HL-60 (cell line): ENCODE measurements around the gene VOPP1.
"Not testable (repeated sequence)": the region's sequence is repeated elsewhere in the genome, so short reads cannot be mapped to it uniquely, and the experiment has no call there.

Experiments
- DNase-seq, 2 experiments: peaks; one replicate each; pipeline ENCODE4 v3.0.0-alpha.2; 2010 to 2020; ENCODE audit warnings: low read depth in 1 of 2, low spot score in 1 of 2
- H3K27ac ChIP-seq: fragments of 250-450 bp; sonication (Bioruptor Pico); replicated peaks from 2 replicates; pipeline ENCODE4 v1.5.1; 2020; ENCODE audit warnings: mild to moderate bottlenecking, moderate library complexity
- H3K27me3 ChIP-seq: fragments of 250-450 bp; sonication (Bioruptor Pico); 2 replicates; pipeline ENCODE4 v1.5.1; 2021; ENCODE audit warnings: mild to moderate bottlenecking, moderate library complexity; ENCODE audit not compliant: insufficient read depth, poor library complexity, severe bottlenecking
- H3K4me3 ChIP-seq: replicated peaks from 2 replicates; pipeline ENCODE4 v1.5.1; 2011; ENCODE audit warnings: mild to moderate bottlenecking, control low read depth, low read length; ENCODE audit not compliant: insufficient read depth
- GABPA ChIP-seq: IDR thresholded peaks from 2 replicates; pipeline ENCODE4 v1.6.1; 2012; ENCODE audit warnings: low read depth
- POLR2AphosphoS5 ChIP-seq: IDR thresholded peaks from 2 replicates; pipeline ENCODE4 v1.6.1; 2012; ENCODE audit warnings: low read depth
- SPI1 ChIP-seq: IDR thresholded peaks from 2 replicates; pipeline ENCODE4 v1.6.1; 2012; ENCODE audit warnings: low read depth, mild to moderate bottlenecking, borderline replicate concordance
- TF ChIP-seq, protein P1 (sequence below): IDR thresholded peaks from 2 replicates; pipeline ENCODE4 v1.6.1; 2012; ENCODE audit warnings: low read depth; ENCODE audit not compliant: insufficient replicate concordance
- TF ChIP-seq, protein P2 (sequence below): IDR thresholded peaks from one replicate; pipeline ENCODE4 v1.5.1; 2011; ENCODE audit warnings: low read length, control low read depth, inconsistent platforms; ENCODE audit not compliant: insufficient read depth

VOPP1 gene

DNA sequence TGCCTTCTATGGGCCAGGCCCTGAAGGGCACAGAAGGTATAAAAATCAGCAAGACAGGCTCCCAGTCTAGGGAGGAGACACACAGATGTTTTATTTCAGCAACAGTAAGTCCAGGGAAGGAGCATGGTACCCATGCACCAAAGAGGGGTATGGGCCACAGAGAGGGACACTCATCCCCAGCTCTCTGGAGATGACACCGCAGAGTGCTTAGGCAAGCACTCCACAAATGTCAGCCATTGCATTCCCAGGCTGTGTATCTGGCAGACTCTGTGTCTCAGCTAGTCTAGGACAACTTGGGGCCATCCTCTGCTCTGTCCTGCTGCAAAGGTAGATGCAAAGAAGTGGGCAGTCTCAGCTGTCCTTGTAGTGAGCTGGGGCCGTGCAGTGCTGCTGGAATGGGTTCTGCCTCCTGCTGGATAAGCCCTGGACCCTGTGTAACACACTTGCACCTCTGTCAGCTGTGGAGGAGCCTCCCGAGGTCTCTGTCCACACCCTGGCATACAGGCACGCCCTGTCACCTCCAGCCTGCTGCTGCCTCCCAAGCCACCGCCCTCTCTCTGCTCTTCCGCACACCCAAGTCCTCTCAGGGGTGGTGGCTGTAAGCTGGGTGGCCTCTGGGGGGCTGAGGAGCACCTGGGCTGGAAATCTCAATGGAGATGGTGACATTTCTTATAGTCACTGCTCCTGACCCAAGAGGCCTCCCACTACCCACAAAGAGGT, 57.6 kb downstream of the VOPP1 start:
- no peak for TF ChIP-seq POLR2AphosphoS5
- TF ChIP-seq SPI1, result no peak
- TF ChIP-seq GABPA, result no peak
- Histone ChIP-seq H3K4me3 (no peak overlapping the region), H3K27ac (no peak overlapping the region), H3K27me3 (no peaks in the 10 kb centered on the region)
- DNase-seq, result no peak

DNA sequence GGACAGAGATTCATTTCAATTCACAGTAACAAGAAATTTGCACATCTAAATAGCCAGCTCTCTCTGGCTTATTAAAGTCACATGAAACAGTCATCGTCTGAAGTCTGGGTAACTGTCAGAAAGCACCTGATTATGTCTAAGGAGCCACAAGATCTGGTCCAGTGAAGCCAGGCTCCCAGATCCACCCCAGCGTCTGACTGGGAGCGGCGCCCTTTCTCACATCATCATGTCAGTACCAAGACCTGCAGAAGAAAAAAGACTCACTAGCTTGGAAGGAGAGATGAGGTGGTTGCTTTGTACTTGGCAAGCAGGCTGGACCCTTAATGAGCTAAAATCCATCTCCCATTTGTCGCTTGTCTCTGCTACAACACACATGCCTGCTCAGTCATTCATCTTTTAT, 58.4 kb downstream of the VOPP1 start:
- no peaks in the 10 kb centered on the region for H3K27me3 ChIP-seq
- no peak overlapping the region for H3K4me3 ChIP-seq
- H3K27ac ChIP-seq, result no peak overlapping the region
- DNase-seq, result no peak
- TF ChIP-seq SPI1 (no peak), POLR2AphosphoS5 (no peak), GABPA (no peak)
- TF ChIP-seq, protein P1, sequence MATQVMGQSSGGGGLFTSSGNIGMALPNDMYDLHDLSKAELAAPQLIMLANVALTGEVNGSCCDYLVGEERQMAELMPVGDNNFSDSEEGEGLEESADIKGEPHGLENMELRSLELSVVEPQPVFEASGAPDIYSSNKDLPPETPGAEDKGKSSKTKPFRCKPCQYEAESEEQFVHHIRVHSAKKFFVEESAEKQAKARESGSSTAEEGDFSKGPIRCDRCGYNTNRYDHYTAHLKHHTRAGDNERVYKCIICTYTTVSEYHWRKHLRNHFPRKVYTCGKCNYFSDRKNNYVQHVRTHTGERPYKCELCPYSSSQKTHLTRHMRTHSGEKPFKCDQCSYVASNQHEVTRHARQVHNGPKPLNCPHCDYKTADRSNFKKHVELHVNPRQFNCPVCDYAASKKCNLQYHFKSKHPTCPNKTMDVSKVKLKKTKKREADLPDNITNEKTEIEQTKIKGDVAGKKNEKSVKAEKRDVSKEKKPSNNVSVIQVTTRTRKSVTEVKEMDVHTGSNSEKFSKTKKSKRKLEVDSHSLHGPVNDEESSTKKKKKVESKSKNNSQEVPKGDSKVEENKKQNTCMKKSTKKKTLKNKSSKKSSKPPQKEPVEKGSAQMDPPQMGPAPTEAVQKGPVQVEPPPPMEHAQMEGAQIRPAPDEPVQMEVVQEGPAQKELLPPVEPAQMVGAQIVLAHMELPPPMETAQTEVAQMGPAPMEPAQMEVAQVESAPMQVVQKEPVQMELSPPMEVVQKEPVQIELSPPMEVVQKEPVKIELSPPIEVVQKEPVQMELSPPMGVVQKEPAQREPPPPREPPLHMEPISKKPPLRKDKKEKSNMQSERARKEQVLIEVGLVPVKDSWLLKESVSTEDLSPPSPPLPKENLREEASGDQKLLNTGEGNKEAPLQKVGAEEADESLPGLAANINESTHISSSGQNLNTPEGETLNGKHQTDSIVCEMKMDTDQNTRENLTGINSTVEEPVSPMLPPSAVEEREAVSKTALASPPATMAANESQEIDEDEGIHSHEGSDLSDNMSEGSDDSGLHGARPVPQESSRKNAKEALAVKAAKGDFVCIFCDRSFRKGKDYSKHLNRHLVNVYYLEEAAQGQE, result no peak
- TF ChIP-seq, protein P2, sequence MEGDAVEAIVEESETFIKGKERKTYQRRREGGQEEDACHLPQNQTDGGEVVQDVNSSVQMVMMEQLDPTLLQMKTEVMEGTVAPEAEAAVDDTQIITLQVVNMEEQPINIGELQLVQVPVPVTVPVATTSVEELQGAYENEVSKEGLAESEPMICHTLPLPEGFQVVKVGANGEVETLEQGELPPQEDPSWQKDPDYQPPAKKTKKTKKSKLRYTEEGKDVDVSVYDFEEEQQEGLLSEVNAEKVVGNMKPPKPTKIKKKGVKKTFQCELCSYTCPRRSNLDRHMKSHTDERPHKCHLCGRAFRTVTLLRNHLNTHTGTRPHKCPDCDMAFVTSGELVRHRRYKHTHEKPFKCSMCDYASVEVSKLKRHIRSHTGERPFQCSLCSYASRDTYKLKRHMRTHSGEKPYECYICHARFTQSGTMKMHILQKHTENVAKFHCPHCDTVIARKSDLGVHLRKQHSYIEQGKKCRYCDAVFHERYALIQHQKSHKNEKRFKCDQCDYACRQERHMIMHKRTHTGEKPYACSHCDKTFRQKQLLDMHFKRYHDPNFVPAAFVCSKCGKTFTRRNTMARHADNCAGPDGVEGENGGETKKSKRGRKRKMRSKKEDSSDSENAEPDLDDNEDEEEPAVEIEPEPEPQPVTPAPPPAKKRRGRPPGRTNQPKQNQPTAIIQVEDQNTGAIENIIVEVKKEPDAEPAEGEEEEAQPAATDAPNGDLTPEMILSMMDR, result no peak

DNA sequence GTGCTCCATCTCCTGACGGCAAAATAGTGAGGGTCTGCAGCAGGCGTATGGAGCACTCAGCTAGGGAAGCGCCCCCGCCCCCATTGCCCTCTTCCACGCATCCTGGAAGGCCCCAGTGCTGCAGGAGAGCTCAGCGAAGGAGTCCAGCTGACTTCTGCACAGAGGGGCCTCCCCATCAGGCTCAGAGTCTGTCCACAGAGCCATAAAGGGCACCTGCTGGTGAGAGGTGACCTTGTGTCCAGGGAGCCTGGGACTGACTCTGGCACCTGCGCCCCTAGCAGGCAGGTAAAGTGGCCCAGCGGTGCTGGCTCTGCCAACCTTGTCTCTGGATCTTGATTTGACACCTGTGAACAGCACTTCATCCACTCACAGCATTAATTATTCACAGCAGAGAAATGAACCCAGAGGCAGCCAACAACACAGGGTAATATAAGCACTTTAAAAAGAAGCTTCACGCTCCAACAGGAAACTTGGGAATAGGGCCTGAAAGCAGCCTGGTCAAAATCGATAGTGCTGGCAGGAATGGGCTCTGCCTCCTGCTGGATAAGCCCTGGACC, 59.6 kb downstream of the VOPP1 start:
- TF ChIP-seq POLR2AphosphoS5 (no peak), SPI1 (no peak), GABPA (no peak)
- TF ChIP-seq, protein P1, result no peak
- TF ChIP-seq, protein P2, result no peak
- Histone ChIP-seq H3K4me3 (no peak overlapping the region), H3K27ac (no peak overlapping the region), H3K27me3 (no peaks in the 10 kb centered on the region)
- DNase-seq, result no peak

DNA sequence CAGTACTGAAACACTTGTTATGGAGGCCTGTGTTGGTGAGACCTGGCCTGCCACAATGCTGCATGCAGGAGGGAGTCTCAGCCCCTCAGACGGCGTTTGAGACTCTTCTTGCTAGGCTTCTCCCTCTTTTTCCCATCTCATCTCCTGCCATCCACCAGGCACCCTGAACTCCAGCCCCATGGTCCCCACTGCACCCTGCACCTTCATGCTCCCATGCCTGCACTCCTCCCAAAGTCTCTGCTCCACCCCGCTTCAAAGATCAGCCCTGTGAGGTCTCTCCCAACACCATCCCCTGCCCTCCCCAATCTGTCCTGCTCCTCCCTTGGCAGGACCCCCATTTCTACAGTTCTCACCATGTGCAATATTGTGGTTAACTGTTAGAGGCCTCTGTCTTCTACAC, 61.7 kb downstream of the VOPP1 start:
- H3K4me3 ChIP-seq, result no peak overlapping the region
- H3K27ac ChIP-seq, result no peak overlapping the region
- DNase-seq, result no peak
- no peak for TF ChIP-seq POLR2AphosphoS5
- TF ChIP-seq, protein P1, result no peak
- TF ChIP-seq GABPA, result no peak
- TF ChIP-seq, protein P2, result no peak
- TF ChIP-seq SPI1, result no peak
- H3K27me3 ChIP-seq, result no peaks in the 10 kb centered on the region

DNA sequence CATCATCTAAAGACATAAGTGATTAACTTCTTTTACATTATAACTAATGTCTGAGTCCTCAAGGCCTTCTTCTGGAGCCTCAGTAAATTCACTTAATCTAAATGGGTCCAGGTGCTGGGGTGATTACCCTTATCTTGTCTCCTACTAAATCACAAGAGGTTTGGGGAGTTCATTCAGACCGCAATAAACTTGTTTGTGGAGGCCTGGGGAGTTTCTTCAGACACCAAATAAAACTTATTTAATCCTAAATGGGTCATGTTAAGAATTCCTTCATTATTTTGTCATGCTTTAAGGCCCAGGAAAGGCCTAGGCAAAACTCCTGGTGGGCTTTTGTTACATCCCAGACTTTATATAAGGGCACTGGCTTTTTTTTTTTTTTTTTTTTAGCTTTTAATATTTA, 62.1 kb downstream of the VOPP1 start:
- not testable (repeated sequence) for H3K4me3 ChIP-seq, DNase-seq, H3K27ac ChIP-seq, H3K27me3 ChIP-seq
